HG03039 (cell line): ENCODE results near the gene SLC30A9.

Experiments used
- ATAC-seq: cut with Tn5 transposase; IDR thresholded peaks from one replicate; pipeline ENCODE4 v1.9.1; 2021; ENCODE audit warnings: mild to moderate bottlenecking, moderate library complexity; ENCODE audit not compliant: unreplicated experiment

SLC30A9 gene

DNA sequence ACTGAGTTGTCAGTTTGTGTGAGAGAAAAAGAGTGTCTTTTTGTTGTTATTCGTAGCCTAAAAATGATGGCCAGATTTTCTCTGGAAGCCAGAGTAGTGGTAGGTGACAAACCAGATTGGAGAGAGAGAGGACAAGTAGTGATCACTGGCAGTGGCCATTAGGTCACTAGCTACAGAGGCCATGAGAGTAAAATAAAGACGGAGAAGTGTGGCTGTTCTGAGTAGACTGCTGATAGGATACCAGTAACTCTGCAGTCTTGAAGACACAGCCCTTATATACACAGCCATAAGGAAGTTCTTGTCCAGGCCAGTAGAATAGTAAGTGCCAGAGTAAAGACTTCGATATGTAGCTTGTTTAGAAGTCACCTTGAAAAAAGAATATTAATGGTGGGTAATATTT lies 7.7 kb downstream of the SLC30A9 start:
- no peak for ATAC-seq

DNA sequence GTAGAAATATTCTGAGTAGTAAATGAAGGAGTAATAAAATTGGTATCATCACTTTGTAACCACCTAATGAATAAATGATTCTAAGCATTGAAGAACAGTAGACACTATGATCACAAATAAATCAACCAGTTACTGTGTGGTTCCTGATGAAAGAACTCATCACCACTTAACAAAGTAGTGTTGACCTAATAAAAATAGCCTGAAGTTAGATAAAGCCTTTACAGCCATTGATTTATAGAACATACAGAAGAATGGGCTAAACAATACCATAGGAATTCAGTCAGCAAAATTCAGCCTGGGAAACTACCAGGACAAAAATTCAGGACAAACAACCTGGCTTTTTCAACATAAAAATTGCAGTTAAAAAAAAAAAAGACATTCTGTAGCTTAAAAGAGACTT lies 9.0 kb downstream of the SLC30A9 start:
- ATAC-seq, result no peak

DNA sequence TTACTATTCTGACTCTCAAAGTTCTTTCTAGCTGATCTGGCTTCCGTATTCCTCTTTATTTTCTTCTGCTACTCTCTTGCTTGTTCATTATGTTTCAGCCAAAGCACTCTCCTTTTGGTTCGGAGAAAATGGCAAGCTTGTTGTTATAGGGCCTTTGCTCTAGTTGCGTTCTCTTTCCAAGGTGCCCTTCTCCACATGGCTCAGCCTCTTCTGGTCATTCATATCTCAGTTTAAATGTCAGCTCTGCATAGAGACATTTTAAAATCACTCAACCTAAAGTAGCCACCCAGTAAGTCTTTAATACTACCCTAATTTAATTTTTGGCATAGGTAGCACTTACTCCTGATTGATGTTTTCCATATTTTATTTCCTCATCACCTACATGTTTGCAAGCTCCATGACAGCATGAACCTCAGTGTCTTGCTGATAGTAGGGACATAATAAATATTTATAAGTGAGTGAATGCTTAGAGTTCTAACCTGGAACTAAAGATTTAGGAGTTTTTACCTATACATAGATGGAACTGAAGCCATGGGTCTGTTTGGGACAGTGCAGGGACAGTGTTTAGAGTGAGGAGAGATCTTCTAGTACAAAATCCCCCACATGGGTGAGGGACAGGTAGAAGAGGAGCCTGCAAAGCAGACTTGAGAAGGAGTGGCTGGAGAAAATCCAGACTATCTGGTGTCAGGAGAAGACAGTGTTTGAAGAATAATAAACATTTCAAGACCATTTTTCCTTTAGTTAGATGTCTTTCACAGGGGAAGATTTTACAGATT lies 17.9 kb downstream of the SLC30A9 start:
- ATAC-seq, result no peak

DNA sequence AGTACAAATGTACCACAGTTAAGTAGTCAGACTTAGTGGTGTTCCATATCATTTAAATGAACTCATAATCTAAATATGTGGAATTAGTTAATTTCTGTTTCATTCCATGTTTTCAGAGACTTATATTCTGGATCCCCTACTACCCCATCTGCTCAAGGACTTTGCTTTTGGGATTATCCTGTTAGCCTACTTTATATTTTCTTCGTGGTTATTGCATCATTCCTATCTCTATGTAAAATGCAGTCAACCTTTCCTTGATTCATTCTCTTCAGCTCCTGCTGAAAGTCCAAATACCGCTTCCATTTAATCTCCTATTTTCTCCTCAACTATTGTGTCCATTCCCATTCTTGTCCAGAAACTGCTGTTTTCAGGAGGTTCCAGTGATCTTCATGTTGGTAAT lies 25.1 kb downstream of the SLC30A9 start:
- no peak for ATAC-seq

DNA sequence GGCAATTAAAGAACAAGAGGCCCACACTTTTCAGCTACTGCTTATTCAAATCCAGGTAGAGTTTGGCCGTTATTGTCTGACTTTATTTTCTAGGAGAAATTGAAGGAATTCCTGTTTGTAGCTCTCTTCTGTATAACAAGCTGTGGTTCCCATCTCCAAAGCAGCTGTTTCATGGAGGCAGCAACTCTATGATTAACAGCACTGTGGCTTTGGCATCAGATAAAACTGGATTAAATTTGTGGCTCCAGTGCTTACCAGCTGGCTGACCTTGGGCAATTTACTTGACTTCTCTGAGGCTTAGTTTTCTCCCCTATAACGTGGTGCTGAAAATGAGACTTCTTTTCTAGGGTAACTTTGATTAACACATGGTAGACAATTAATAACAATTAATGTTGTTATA lies 28.1 kb downstream of the SLC30A9 start:
- no peak for ATAC-seq

DNA sequence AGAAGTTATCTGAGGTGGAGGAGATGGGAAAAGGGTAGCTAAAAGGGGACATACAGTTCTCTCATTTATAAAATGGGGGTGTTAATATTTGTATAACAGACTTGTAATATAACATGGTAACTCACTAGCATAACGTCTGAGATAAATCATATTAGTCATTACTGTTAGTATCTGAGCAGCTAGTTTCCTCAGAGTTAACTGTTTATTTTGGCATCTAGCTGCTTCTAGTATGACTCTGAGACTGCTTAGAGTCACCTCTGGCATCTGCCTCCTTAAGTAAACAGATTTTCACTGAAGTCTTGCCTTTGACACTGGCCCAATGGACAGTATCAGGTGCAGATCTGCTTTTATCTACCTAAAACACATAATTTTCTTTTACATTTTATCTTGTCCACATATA lies 58.1 kb downstream of the SLC30A9 start:
- ATAC-seq, result no peak

DNA sequence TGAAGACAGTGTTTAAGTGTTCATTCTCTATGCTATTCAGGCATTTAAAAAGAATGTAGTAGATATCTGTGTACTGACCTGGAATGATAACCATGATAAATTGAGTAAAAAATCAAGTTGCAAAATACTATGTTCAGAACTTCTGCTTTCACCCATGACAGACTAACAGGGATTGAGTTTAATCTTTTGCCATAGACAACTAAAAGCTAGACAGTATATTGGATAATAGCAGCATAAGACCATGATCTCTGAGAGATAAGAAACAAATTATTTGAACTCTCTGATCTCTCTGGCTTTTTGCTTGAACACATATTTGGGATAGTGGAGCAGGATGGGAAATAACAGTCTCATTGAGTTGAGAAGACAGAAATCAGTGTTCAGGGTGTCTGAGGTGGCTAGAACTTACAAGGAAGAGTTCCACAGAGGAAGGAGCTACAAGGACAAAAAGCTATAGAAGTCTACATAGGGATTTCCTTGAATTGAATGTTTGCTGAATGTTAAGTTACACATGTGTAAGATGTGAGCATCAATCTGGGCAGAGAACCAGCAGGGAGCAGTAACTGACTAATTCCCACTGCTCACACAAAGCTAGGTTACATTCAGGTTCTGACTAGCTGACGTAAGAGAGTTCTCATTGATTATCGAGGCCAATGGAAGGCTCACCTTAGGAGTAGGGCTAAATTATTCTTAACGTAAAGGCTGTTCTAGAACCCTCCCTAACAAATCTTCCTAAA lies 60.4 kb downstream of the SLC30A9 start:
- ATAC-seq, result no peak

DNA sequence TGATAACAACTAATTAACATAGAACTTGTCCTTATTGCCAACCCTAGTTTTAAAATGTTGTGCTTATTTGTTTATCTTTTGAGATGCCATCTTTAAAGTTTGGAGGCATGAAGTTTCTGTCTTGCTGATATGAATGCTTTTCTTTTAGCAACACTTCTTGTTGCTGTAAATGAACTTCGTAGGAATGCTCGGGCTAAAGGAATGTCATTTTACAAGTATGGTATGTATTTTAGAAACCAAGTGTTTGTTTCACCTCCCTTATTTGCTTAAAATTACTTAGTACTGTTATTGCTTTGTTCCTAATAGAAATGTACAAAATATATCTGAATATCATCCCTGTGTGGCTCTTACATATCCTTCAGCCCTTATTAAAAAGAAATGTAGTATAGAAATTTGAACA lies 76.1 kb downstream of the SLC30A9 start:
- ATAC-seq, result no peak

DNA sequence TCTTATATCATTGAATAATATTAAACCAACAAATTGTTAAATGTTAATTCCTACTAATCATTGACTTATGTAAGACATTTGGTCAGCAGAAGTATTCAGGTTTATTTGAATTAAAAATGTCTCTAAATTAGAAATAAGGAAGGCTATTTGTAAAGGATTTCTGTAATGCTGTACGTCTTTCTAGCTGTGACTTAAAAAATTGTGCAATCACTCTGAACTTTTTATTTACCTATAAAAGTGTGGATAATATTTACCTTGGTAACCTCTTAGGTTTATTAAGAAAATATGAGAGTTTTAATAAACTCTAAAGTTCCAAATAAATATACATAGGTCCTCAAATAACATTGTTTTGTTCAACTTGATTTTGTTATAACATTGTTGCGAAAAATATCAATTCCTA lies 76.9 kb downstream of the SLC30A9 start:
- no peak for ATAC-seq

DNA sequence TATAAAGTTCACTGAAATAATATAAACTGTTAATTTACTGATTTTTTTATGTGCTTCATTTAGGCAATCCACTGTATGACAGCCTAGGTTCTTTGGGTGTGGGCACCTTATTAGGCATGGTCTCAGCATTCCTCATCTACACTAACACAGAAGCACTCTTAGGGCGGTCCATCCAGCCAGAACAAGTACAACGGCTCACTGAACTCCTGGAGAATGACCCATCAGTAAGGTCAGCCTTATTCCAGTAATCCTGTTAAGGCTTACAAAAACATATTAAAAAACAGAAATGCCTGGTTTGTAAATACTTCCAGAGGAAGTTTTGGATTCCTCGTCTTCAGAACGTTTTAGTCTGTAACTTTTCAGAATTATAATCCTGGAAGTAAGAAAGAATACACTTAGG lies 80.1 kb downstream of the SLC30A9 start:
- no peak for ATAC-seq

DNA sequence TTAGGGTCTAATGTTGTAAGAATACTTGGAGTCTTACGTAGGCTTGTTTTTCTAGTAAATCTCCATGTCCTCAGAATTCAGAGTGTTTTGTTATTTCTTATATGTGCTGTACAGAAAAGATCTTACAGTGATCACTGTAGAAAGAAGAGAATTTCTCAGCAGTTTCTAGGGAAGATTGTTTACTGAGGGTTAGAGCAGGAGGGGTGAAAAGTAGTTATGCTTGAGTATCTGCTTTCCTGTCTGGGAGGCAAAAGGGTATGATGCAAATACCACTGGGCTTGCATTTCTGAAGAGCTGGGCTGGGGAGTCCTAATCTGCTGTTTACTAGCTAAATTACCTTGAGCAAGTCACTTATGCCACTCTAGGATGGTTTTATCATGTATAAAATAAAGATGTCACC lies 84.0 kb downstream of the SLC30A9 start:
- no peak for ATAC-seq

DNA sequence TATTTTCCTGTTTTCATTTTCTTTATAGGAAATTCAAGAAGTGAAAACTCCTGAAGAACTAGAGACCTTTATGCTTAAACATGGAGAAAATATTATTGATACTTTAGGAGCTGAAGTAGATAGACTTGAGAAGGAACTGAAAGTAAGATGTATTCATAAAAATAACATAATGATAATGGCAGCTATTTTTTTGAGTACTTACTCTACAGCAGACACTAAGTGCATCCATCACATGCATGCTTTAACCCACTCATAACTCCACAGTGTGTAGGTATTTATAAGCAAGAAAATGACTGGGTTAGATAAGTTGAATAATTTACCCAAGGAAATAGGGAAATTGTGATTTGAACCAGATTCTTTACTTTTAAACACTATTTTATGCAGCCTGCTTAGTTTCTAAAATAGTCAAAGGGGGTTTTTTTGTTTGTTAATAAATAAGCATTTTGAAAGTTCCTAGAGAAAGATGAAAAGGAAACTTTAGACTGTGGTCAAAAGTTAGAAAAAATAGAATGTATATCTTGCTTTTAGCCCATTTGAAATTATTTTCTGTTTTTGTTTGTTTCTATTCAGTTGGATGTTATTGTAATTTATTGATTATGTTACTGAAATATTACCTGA lies 88.0 kb downstream of the SLC30A9 start:
- peak; percentile 91 for ATAC-seq

DNA sequence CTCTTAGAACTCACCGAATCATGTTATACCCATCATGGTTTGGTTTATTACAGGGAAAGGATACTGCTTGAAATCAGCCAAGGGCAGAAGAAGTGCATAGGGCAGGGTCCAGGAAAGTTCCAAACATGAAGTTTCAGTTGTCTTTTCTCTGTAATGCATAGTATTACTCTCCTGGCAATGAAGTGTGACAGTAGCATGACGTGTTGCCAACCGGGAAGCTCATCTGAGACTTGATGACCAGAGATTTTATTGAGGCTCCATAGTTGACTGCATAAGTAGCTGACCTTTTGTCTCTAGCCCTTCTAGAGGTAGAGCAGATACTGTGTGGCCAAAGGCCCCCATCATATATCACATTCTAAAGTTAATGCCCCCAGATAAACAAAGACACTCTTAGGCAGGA lies 90.0 kb downstream of the SLC30A9 start:
- no peak for ATAC-seq

DNA sequence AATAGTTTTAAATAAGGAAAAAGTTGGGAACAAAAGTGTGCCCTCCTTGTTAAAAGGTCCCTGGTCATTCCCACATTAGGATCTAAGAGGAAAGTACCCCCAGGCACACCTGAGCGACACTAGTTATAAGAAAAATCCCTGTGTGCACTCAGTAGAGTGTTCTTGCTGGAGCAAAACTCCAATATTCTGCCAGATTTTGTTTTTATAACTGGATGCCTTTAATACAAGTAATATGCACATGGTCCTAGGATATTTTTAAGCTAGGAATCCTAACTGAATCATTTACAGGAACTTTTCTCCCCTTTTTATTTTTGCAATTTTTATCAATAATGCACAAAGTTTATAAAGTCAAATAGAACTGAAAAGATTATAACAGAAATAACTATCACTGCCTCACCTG lies 93.5 kb downstream of the SLC30A9 start:
- no peak for ATAC-seq

DNA sequence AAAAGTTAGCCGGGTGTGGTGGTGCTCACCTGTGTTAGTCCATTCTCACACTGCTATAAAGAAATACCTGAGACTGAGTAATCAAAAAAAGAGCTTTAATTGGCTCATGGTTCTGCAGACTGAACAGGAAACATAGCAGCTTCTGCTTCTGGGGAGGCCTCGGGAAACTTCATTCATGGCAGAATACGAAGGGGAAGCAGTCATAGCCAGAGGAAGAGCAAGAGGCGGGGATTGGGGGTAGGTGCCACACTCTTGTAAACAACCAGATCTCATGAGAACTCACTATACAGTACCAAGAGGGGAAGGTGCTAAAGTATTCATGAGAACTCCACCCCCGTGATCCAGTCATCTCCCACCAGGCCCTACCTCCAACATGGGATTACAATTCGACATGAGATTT lies 98.1 kb downstream of the SLC30A9 start:
- no peak for ATAC-seq

DNA sequence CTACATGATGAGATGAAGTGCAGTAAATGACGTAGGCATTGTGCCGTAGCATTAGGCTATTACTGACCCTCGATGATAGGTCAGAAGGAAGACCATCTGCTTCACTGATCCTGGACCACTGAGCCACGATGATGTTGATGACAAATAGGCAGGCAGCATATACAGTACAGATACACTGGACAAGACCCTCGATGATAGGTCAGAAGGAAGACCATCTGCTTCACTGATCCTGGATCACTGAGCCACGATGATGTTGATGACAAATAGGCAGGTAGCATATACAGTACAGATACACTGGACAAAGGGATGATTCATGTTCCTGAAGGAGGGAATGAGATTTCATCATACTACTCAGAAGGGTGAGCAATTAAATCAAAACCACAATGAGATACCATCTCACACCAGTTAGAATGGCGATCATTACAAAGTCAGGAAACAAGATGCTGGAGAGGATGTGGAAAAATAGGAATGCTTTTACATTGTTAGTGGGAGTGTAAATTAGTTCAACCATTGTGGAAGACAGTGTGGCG lies 111.2 kb downstream of the SLC30A9 start:
- no peak for ATAC-seq

DNA sequence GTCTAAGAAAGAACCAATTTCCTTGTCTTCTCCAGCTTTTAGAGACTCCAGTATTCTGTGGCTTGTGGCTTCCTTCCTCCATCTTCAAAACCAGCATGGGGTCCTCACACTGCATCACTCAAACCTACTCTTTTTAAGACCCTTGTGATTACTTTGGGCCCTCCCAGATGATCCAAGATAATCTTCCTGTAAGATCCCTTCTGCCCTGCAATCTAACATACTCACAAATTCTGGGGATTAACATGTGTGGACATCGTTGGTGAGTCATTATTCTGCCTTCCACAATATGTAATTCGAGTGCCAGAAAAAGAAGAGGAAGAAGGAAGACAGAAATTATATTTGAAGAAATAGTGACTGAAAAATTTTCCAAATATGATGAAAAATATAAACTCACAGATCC lies 114.2 kb downstream of the SLC30A9 start:
- ATAC-seq, result no peak

DNA sequence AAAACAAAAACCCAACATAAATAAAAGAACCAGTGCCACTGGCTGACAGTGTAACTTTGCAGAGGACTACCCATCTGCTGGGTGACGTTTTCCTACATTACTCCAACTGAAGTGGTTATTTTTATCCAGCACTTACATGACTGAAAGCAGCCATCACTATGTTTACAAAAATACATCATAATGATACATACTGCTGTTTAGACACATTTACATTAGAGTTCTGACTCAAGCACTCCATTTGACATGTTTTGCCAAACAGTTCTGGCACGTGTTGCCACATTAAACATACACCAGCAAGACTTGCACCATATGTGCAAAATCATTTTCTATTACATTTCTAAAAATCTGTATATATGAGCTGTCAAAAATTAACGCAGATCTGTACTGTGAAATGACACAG lies 122.5 kb downstream of the SLC30A9 start:
- ATAC-seq, result no peak

DNA sequence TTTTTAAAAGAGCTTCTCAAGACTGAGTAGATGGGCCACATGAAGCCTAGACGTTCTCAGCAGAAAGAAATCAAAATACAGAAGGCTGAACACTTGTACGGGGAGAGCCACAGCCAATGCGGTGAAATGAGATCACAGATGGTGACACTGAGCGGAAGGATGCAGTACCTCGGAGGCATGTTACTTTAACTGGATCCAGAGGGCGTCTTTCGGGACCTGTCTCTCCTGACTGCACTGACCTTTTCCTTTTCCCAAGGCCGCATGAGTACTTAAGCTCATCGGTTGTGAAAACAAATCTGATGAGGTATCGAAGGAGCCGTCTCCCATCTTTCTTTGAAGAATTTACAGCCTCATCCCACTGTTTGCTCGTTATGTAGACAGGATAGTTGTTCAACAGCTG lies 129.6 kb downstream of the SLC30A9 start:
- no peak for ATAC-seq

DNA sequence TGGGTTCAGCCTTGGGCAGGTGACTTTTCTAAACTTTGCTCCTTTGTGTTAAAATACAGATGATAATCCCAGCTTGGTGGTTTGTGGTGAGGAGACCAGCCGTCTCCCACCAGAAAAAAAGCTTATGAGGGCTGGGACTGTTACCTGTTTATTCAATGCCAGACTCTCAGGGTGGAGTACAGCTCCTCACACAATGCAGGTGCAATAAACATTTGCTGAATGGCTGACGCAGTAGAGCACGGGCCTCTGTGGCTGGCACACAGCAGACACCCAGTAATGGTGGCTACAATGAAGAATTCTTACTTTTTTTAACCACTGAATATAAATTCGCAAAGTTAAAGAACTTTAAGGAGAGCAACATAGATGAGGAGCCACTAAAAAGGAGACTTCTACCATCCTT lies 131.9 kb downstream of the SLC30A9 start:
- ATAC-seq, result no peak

DNA sequence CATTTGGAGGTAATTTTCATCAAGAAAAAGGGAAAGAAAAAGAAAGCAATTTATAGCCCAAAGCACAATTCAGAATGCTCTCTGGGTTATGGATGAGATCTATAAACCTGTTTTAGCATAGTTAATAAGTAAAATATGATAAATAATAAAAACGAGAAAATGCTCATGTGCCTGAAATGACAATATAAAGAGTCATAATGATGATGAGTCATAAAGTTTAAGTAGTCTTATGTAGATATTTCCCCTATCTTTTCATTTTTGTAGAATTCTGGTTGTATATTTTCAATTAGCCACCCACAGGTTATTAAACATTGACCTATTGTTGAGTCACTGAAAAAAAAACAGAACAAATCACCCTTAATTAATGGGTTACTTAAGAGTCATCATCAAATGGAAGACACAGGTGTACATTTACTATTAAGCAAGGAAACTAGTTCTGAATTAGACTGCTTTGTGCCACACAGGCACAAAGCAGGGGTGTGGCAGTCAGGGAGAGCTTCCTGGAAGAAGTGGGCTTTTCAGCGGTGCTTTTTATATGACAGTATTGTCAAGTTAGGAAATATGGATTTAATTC lies 132.8 kb downstream of the SLC30A9 start:
- no peak for ATAC-seq

DNA sequence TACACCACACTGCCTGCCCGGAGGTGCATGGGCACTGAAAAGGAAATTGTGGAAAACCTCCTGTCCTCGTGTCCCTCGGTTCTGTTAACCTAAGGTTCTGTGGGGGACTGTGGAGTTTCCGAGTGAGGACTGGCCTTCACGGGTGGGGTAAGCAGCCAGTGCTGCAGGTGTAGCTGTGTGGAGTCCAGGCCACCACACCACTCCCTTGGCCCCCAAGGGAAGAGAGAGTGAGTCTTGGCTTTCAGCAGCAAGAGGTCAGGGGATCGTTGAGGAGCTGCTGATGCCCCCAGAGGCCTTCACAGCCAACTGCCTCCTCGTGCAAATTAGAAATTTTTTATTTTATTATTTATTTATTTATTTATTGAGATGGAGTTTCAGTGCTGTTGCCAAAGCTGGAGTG lies 141.8 kb downstream of the SLC30A9 start:
- ATAC-seq, result no peak
